ENCODE measurements around the gene SAPCD1.

The SAPCD1 gene

DNA sequence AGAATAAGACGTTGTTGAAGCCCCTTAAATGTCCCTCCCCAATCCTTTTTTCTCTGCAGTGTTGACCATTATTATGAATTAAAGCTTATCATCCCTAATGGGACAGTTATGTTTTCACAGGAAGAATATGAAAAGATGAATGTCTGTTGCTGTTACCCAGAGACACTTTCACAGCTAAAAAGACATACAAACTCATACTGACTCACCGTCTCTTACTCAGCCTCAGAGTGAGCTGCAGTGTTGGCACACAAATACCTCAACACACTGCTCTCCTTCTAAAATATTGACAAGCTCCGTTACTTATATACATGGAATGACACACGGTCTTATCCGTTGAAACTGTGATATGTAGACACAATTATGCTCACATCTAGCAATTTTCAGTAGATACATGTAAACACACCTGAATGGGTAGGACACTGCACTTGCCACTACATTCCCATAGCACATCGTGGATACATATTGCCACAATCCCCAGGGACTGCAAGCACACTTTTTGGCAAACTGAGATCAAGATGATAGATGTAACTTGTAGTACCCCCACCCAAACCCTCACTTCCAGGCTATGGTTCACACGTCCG is 9.6 kb upstream of the SAPCD1 start:
- no peak for DNase-seq

DNA sequence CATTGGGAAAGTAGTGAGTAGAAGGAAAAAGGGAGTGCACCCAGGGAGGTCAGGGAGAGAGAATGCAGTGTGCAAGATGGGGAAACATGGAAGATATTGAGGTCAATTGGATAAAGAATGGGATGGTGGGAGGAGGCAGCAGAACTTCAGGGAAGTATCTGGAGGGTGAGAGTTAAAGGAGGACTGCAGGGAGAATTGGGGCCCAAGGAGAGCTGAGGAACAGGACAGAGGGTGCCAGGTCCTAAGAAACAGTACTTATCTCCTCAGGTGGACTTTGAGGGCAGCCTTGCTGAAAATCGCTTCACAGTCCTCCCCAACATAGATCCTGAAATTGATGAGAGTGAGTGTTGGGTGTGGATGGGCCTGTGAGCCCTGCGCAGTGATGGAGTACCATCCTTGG is 4.2 kb upstream of the SAPCD1 start:
- no peak for DNase-seq

DNA sequence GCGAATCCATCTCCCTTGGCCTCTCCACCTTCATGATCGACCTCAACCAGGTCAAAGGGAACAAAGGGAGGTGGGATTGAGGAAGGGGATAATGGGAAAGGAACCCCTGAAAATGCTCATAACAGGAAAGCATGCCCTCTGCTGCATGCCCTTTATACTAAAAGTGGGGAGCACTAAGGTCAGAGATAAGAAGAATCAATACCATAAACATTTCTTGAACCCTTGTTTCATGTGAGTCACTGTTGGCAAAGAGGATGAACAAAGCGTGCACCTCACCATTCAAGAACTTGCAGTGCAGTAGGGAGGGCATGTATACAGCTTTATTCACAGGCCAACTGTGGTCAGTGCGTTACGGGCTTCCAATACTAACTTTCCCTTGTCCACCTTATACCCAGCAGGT is 1.7 kb upstream of the SAPCD1 start:
- no peak for DNase-seq

DNA sequence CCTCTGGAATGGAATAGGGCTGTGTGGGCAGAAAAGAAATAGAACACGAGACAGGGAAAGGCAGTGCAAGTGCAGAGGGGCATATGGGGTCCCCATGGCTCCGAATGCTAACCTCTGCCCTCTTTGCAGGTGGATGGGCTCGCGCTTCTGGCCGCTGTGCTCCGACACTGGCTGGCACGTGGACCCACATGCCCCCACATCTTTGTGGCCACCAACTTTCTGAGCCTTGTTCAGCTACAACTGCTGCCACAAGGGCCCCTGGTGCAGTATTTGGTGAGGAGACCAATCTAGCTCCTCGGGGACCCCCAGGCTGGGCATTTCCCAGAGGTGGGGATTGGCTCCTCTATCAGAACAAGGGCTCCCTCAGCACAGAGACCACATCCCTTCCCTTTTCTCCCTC is 1.1 kb upstream of the SAPCD1 start:
- no peak for DNase-seq

DNA sequence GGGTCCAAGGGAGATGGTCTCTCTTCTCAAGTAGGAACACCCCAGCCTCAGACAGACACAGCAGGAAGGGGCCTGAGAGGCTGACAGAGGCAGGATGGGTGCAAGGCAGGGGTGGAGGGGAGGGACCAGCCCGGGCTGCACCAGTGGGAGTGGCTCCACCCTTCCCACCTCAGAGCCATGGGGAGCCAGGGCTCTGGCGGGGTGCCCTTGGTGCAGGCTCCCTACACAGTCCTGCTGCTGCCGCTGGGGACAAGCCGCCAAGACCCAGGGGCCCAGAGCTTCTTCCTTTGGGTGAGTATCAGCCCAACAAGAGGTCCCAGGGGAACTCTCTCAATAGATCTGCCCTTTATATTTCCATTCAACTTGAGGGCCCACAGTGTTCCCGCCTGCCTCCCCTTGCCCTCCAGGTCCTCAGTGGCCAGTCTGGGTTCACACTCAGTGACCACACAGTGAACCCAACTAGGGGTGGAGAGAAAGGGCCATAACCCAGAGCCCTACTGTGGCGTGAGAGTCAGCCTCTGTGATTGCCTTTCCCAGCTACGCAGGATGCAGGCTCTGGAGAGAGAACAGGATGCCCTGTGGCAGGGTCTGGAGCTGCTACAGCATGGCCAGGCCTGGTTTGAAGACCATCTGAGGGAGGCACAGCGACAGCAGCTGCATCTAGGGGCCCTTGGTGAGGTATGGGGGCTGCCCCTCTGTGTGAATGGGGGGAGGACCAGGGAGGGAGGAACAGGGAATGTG is 592 bp downstream of the SAPCD1 start:
- DNase-seq: no peak

- DNase-seq: no peak
Measured at GRCh38 chr6:31763619-31763940, 1.1 kb downstream of the SAPCD1 start.

DNA sequence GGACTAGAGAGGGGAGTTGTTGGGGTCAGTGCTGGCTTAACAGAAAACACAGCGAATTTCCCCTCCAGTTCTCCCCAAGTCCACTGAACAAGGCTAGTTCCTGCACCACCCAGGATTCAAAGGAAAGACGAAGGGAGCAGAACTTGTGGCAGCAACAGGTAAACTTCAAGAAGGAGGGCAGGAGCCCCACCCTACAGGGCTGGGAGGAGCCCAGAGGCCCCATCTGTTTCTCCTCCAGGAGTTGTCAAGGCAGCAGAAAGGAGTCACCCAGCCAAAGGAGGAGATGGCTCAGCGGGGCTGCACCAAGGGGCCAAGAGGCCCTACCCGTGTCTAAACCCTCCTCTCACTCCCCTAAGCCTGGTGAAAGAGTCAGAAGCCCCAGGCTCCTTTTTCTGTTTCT is 1.7 kb downstream of the SAPCD1 start:
- DNase-seq: no peak

GRCh38 chr6:31765559-31765909 is 3.1 kb downstream of the SAPCD1 start:
- DNase-seq: no peak

- no peak for DNase-seq
Measured at GRCh38 chr6:31765910-31766794, 3.7 kb downstream of the SAPCD1 start.

GRCh38 chr6:31767096-31767645 is 4.7 kb downstream of the SAPCD1 start:
- DNase-seq: no peak

- no peak for DNase-seq
Measured at GRCh38 chr6:31768363-31769257, 6.2 kb downstream of the SAPCD1 start.

DNA sequence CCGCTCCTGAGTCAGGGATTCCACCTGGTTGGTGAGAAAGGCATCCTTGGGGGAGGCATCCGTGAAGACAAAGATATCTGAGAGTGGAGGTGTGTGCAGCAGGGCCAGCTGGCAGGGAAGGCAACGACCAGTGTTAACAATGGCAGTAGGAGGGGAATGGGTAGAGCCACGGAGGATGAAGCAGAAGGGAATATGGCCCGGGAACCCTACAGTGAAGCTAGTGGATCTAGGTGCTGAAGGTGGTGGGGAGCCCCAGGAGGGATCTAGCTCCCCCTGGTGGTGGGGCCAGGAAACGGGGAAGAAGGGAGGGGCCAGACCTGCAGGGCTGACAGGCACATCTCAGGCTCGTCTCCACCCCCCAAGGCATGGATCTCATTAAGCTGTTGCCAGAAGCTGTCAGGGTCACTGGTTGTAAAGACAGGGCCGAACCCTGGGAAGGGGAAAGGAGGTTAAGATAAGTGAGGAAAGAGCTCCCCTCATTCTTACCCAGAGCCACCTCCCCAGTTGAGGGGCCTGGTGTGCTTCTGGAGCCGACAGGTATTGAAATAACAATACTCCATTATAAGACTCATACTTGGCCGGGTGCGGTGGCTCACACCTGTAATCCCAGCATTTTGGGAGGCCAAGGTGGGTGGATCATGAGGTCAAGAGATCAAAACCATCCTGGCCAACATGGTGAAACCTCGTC is 7.4 kb downstream of the SAPCD1 start:
- peak; percentile 77 for DNase-seq

DNA sequence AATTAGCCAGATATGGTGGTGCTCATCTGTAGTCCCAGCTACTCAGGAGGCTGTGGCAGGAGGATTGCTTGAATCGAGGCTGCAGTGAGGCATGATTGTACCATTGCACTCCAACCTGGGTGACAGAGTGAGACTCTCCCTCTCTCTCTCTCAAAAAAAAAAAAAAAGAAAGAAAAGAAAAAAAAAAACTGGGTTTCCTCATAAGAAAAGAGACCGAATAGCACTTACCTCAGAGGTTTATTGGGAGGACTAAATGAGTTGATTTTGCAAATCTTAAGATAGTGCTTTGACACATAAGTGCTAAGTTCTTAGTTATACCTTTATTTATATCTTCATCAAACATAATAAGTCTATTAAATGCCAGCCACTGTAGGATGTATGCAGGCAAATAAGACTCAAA is 8.4 kb downstream of the SAPCD1 start:
- DNase-seq: no peak

DNA sequence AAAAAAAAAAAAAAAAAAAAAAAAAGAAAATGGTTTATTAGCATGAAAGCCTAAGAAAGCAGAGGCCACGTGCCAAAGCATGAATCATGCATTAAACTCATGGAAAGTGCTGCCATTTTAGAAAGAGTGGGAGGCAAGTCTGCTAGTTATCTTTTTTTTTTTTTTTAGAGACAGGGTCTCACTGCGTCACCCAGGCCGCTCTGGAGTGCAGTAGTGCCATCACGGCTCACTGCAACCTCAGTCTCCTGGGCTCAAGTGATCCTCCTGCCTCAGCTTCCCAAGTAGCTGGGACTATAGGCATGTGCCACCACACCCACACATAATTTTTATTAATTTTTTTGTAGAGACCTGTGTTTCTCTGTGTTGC is 9.5 kb downstream of the SAPCD1 start:
- no peak for DNase-seq

- DNase-seq: no peak
Measured at GRCh38 chr6:31775184-31775583, 12.7 kb downstream of the SAPCD1 start.

- DNase-seq: no peak
Measured at GRCh38 chr6:31775633-31776484, 13.4 kb downstream of the SAPCD1 start.

- no peak for DNase-seq
Measured at GRCh38 chr6:31776485-31776988, 14.1 kb downstream of the SAPCD1 start.

- peak; percentile 53 for DNase-seq
Measured at GRCh38 chr6:31776989-31777666, 14.7 kb downstream of the SAPCD1 start, which contains the start of gene VWA7. Gene VWA7 (minus strand): TSS chr6:31777328. CDS start chr6:31776779, 549 bp downstream.

DNA sequence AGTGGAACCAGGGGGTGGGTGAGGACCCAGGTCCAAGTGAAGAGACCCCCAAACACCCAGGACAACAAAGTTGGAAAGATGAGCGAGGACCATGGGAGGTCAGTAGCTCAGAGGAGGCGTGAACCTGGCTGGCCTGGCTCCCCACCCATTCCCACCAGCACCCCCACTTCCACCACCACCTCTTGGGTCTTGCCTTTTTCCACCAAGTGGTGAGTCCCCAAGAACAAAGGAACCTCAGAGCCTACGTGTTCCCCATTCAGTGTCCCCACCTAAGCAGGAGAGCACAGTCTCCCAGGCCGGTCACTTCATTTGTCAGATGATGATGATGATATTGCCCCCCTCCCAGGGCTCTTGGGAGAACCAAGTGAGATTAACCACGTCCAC is 15.2 kb downstream of the SAPCD1 start:
- DNase-seq: no peak

GRCh38 chr6:31778193-31778592 is 15.7 kb downstream of the SAPCD1 start:
- no peak for DNase-seq
